GM18858 (cell line): ENCODE data around the gene EEF1G.
"Not testable (repeated sequence)": the region's sequence is repeated elsewhere in the genome, so short reads cannot be mapped to it uniquely, and the experiment has no call there.

Source experiments
- ATAC-seq: cut with Tn5 transposase; IDR thresholded peaks from one replicate; pipeline ENCODE4 v1.9.1; 2021; ENCODE audit not compliant: unreplicated experiment

EEF1G gene

GRCh38 chr11:62573592-62574362, at the start of gene EEF1G:
Gene EEF1G, minus strand, starts transcription at chr11:62573891. Its CDS starts 49 bp downstream, at chr11:62573842.
- peak; percentile 71 for ATAC-seq

GRCh38 chr11:62622476-62623089, 48.9 kb upstream of the EEF1G start:
- no peak for ATAC-seq

GRCh38 chr11:62621567-62622470, 48.1 kb upstream of the EEF1G start, which contains the start of gene B3GAT3:
Gene B3GAT3, minus strand, starts transcription at chr11:62621986. Its CDS starts 39 bp downstream, at chr11:62621947.
- ATAC-seq = peak; percentile 88

DNA sequence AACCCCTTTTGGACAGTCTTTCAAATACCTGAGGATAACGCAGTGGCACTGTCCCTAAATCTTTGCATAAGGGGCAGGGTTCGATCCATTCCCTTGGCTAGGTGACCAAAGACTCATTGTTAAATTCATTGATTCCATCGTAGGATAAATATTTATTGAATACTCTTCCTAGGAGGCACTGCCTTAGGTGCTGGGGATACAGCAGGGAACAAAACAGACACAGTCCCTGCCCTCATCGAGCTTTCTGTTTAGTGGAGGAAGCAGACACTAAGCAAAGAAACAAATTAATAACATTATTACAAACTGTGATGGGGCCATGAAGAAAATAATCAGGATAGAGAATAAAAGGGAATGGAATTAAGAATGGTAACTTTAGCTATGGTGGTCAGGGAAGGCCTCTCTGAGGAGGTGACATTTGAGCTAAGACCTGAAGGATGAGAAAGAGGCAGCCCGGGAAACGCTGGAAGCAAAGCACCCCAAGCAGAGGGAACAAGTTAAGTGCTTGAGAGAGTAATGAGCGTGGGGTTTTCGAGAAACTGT, 47.4 kb upstream of the EEF1G start:
- ATAC-seq = no peak

GRCh38 chr11:62616957-62617356, 43.3 kb upstream of the EEF1G start:
- ATAC-seq = not testable (repeated sequence)

DNA sequence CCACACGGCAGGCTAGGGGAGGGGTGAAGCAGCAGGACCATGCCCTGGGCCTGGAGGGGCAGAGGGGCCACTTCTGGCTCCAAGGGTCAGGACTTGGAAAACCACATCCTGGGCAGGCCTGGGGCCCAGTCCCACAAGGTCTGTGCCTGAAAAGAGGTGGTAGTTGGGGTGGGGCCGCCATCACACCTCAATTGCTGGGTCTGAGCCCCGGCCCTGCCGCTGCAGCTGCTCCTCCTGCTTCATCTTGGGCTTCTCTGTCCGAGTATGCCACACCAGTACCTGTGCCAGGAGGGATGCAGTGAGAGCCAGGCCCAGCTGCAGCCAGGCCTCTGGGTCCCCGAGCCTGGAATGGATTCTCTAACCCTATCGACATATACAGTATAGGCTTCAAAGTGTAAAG, 41.8 kb upstream of the EEF1G start:
- ATAC-seq = no peak

DNA sequence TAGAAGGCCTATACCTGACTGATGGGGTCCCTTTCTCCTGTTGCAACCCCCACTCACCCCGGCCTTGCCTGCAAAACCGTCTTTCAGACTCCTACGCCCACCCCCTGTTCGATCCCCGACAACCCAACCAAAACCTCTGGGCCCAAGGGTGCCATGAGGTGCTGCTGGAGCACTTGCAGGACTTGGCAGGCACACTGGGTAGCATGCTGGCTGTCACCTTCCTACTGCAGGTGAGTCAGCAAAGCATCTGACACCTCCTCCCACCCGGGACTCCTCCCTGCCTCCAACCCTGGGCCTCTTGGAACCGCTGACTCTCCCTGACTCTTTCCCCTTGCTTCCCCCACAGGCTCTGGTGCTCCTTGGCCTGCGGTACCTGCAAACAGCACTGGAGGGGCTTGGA, 40.6 kb upstream of the EEF1G start:
- ATAC-seq = no peak

DNA sequence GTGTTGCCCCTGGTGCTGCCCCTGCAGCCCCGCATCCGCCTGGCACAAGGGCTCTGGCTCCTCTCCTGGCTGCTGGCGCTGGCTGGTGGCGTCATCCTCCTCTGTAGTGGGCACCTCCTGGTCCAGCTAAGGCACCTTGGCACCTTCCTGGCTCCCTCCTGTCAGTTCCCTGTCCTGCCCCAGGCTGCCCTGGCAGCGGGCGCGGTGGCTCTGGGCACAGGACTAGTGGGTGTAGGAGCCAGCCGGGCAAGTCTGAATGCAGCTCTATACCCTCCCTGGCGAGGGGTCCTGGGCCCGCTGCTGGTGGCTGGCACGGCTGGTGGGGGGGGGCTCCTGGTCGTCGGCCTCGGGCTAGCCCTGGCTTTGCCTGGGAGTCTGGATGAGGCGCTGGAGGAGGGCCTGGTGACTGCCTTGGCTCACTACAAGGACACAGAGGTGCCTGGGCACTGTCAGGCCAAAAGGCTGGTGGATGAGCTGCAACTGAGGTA, 39.6 kb upstream of the EEF1G start:
- ATAC-seq = no peak

- ATAC-seq = peak; percentile 50
Observed at GRCh38 chr11:62612366-62613290, 38.9 kb upstream of the EEF1G start, which contains the start of the genes EML3 and ROM1. Gene EML3, minus strand, starts transcription at chr11:62612775. Its CDS starts 318 bp downstream, at chr11:62612457. Gene ROM1, plus strand, starts transcription at chr11:62613257. Its CDS starts 25 bp downstream, at chr11:62613282.

DNA sequence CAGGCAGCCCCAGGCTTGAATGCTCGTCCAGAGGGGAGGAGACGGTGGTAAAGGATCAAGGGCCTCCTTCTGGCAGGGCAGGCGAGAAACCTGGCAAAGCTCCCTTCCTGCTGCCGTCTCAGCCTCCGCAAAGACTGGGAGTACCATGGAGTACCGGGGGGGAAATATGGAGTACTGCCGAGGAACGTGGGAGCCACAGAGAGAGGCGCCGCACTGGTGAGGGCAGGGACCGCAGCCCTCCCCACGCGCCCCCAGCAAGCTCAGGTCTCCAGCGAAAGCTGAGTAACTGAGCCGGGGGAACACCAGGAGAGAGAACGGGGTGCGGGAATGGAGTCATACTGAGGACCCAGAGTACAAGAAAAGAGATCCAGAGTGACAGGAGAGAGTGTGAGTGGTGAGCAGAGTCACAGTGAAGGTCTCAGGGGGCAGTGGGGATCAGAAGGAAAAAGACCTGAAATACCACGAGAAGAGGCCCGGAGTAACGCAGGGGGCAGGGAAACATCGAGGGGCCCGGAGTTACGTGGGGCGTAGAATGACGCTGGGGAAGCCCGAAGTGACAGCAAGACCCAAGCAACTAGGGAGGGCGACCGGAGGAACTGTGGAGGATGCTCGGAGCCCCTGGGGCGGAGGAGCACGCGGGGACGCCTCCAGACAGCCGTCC, 38.1 kb upstream of the EEF1G start:
- peak; percentile 8 for ATAC-seq

- ATAC-seq = no peak
Observed at GRCh38 chr11:62610814-62611704, 37.4 kb upstream of the EEF1G start.

DNA sequence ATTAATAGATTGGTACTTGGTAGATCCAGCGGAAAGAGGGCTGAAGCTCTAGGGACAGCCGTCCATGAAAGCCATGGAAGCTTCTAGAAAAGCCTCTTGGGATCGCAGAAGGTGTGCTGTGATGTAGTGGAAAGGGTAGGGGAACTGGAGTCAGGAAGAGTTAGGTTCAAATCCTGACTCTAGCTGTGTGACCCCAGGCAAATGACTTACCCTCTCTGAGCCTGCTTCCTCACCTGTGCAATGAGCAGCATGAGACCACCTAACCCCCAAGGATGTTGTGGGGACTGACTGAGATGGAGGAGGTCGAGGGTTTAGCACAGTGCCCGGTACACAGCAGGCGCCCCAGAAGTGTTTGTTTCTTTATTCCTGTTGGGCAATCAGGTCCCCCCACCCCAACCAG, 36.7 kb upstream of the EEF1G start:
- ATAC-seq = no peak

DNA sequence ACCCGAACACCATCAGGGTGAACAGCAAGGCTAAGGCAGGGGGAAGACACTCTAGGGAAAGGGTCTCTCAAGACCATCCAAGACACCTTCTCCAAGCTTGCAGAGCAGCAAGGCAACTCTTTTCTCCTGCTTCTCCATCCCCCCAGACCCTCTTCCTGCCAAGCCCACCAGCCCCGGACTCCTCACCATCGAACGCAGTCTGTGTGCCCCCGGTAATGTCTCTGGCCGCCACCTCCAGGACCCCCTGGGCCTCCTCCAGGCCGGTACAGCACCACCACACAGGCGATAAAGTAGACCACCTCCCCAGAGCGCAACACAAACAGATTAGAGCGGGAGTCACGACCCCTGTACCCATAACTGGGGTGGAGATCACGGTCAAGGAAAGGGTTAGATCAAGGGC, 35.1 kb upstream of the EEF1G start:
- ATAC-seq = no peak

DNA sequence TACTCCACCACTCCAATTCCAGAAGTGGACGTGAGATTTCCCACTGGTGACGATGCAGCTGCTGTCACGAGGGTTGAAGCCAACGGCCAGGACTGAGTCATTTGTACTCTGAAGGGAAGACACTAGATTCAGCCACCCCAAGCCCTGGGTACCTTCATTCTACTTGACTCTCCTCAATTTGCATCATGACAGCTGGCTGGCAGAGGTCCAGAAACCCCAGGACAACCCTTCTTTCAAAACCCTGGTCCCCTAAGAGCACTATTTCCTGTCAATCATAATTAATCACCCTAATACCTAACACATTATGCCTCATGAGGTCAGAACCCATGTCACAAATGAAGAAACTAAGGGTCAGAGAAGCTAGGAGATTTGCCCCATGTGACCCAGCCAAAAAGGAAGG, 34.0 kb upstream of the EEF1G start:
- no peak for ATAC-seq

DNA sequence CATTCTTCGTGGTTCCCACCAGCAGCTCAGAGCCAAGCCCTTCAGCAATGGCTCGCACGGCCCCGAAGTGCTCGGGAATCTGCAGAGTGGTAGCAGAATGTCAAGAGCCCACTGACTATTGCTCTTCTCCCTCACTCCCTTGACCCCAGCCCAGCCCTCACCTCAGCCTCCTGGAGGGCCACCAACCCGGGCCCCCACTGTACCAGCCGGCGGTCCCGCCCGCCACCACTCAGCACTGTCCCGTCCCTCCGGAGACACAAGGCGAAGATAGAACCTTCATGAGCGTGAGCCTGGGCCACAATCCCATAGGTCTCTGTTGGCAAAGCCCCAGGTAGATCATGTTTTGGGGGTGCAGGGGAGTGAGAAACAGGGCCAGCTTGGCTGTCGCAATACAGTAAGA, 32.2 kb upstream of the EEF1G start:
- no peak for ATAC-seq

DNA sequence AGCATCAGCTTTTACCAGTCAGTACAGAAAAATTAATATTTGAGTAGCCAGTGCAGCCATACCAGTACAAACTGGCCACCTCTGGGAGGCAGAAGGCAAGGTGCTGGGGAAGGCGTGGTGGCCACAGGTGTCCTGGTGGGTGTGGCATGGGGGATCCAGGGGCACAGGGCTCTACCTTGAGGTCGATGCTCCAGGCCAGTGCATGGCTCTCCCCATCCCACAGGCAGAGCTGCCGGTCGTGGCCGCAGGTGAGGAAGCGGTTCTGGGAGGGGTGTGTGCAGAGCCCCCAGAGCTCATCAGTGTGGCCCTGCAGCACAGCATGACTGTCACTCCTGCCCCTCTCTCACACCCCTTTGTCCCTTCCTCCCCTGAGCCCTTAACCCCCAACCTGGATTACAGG, 31.8 kb upstream of the EEF1G start:
- no peak for ATAC-seq

DNA sequence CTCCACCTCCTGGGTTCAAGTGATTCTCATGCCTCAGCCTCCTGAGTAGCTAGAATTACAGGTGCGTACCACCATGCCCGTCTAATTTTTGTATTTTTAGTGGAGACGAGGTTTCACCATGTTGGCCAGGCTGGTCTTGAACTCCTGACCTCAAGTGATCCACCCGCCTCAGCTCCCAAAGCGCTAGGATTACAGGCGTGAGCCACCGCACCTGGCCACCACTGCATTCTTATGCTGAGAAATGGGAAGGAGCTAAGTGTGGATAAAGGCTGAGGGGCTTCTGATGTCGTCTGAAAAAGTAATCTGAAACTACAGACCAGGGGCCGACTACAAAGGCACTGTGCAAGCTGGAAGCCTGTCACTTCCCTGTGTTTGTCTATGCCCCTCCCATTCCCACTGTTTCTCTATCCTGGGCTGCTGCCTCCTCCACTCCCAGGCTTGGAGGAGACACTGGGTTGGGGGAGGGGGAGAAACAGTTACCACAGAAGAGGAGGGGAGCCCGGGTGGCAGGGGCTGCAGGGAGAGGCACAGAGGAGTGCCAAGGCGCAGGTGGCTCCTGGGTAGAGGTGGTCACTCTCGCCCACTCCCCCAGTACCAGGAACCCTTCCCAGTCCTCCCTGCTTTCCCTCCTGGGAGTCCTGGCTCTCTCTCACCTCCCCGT, 30.9 kb upstream of the EEF1G start:
- ATAC-seq = no peak
